Calu3 (cell line): ENCODE results near the gene OBSCN. TPM values are rescaled to one million over a fixed set of nuclear protein-coding genes. Genes with fewer than 3 reads are reported as not detected.

Source experiments
- BruUV-seq: library from RNA; stranded (reverse); fragments of 400-500 nt; replicated peaks from 2 replicates; lab custom pipeline; 2021; lab: Mats Ljungman, UMichigan
- CTCF ChIA-PET: fragments of 300-600 bp; sonication (Branson Sonifier 250); formaldehyde crosslinking; loops from one replicate; lab custom pipeline; 2022; ENCODE audit warnings: antibody characterized with exemption; lab: Charles Lee
- DNase-seq: peaks from one replicate; pipeline ENCODE4 v3.0.0; 2022
- H3K27ac Mint-ChIP-seq: one replicate; pipeline ENCODE4 v1.8.0; 2022; ENCODE audit warnings: mixed read lengths; ENCODE audit not compliant: unreplicated experiment
- H3K27me3 Mint-ChIP-seq: one replicate; pipeline ENCODE4 v1.8.0; 2022; ENCODE audit warnings: mixed read lengths; ENCODE audit not compliant: unreplicated experiment
- H3K36me3 Mint-ChIP-seq: one replicate; pipeline ENCODE4 v1.8.0; 2022; ENCODE audit warnings: mild to moderate bottlenecking, moderate library complexity, mixed read lengths; ENCODE audit not compliant: insufficient read depth, unreplicated experiment
- H3K4me1 Mint-ChIP-seq: one replicate; pipeline ENCODE4 v1.8.0; 2022; ENCODE audit warnings: mild to moderate bottlenecking, low read depth, mixed read lengths; ENCODE audit not compliant: unreplicated experiment
- H3K4me3 Mint-ChIP-seq: one replicate; pipeline ENCODE4 v1.8.0; 2022; ENCODE audit warnings: mild to moderate bottlenecking, low read depth, moderate library complexity, mixed read lengths; ENCODE audit not compliant: unreplicated experiment
- H3K9me3 Mint-ChIP-seq: one replicate; pipeline ENCODE4 v1.8.0; 2022; ENCODE audit warnings: low read depth, mixed read lengths; ENCODE audit not compliant: unreplicated experiment
- intact Hi-C: fragments of 100-400 bp; cut with micrococcal nuclease; formaldehyde crosslinking; loops from one replicate; pipeline ENCODE4 v1.10.0; 2022; ENCODE audit not compliant: unreplicated experiment
- total RNA-seq: library from RNA; stranded (reverse); gene quantifications from 2 replicates; pipeline ENCODE4 v1.2.3, GENCODE V29; 2022
- TF ChIP-seq, protein P1 (sequence below): fragments of 200-600 bp; IDR thresholded peaks from one replicate; pipeline ENCODE4 v1.8.0; 2022; ENCODE audit warnings: antibody characterized with exemption; ENCODE audit not compliant: unreplicated experiment

Gene OBSCN
- total RNA-seq, 1 experiment from 2014 or later: 19.5 TPM

DNA sequence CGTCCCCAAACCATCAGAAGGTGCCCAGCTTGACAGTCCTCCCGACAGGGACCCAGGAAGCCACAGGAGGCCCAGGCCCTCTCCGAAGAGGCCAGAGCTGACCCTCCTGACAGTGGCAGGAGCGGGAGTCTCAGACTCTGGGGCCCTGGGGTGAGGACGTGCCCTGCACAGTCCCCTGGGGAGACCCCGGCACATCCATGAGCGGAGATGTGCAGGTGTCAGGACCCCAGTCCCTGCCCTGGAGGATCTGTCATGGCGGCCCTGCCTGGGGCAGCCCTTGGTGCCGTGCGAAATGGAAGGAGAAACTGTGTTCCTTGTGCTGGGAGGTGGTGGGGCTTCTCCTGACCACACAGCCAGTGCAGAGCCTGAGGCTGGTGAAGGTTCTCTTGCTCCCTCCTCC, 55.8 kb downstream of the OBSCN start:
- intact Hi-C loops: no loop called here
- DNase-seq: no peak
- no peaks in the 10 kb centered on the region for H3K36me3 Mint-ChIP-seq
- H3K4me1 Mint-ChIP-seq: no peaks in the 10 kb centered on the region
- H3K27me3 Mint-ChIP-seq: no peaks in the 10 kb centered on the region
- TF ChIP-seq, protein P1, sequence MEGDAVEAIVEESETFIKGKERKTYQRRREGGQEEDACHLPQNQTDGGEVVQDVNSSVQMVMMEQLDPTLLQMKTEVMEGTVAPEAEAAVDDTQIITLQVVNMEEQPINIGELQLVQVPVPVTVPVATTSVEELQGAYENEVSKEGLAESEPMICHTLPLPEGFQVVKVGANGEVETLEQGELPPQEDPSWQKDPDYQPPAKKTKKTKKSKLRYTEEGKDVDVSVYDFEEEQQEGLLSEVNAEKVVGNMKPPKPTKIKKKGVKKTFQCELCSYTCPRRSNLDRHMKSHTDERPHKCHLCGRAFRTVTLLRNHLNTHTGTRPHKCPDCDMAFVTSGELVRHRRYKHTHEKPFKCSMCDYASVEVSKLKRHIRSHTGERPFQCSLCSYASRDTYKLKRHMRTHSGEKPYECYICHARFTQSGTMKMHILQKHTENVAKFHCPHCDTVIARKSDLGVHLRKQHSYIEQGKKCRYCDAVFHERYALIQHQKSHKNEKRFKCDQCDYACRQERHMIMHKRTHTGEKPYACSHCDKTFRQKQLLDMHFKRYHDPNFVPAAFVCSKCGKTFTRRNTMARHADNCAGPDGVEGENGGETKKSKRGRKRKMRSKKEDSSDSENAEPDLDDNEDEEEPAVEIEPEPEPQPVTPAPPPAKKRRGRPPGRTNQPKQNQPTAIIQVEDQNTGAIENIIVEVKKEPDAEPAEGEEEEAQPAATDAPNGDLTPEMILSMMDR: no peak
- no peak overlapping the region for H3K27ac Mint-ChIP-seq
- BruUV-seq: no TSS peak
- no peak overlapping the region for H3K4me3 Mint-ChIP-seq
- peaks cover 2% of the 10 kb centered on the region for H3K9me3 Mint-ChIP-seq
- CTCF ChIA-PET: interaction anchor here (0.7 kb wide), 2 partner anchors 234 to 343 kb away, joined by 3 to 4 read pairs; no protein-coding TSS in a partner anchor

DNA sequence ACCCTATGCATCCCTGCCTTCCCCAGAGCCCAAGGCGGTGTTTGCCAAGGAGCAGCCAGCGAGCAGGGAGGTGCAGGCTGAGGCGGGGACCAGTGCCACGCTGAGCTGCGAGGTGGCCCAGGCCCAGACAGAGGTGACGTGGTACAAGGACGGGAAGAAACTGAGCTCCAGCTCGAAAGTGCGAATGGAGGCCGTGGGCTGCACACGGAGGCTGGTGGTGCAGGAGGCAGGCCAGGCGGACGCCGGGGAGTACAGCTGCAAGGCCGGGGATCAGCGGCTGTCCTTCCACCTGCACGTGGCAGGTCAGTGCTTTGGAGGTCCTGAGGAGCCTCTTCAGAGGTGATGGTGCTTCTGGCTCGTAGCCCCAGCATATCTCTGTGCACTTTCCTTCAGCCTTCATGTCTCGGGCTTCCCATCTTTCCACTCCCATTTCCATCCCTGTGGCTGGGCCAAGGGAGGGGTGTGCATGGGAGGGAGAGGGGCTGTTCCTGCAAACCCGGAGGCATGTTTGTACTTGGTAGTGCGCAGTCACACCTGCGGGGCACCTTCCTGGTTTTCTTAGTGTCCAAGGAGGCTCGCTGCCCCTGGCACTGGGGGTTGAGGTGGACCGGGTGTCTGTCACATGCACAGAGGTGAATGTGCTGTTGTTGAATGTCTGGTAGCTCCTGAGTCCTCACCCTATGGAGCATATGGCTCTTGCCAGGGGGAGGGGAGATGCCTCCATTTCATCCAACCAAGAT, 56.4 kb downstream of the OBSCN start:
- H3K4me3 Mint-ChIP-seq: no peak overlapping the region
- DNase-seq: no peak
- intact Hi-C loops: no loop called here
- H3K9me3 Mint-ChIP-seq: peaks cover 2% of the 10 kb centered on the region
- no TSS peak for BruUV-seq
- H3K27ac Mint-ChIP-seq: no peak overlapping the region
- H3K27me3 Mint-ChIP-seq: no peaks in the 10 kb centered on the region
- TF ChIP-seq, protein P1: no peak
- H3K36me3 Mint-ChIP-seq: no peaks in the 10 kb centered on the region
- CTCF ChIA-PET: interaction anchor here (0.7 kb wide), 1 partner anchor 233 kb away, joined by 3 read pairs; no protein-coding TSS in a partner anchor
- no peaks in the 10 kb centered on the region for H3K4me1 Mint-ChIP-seq

DNA sequence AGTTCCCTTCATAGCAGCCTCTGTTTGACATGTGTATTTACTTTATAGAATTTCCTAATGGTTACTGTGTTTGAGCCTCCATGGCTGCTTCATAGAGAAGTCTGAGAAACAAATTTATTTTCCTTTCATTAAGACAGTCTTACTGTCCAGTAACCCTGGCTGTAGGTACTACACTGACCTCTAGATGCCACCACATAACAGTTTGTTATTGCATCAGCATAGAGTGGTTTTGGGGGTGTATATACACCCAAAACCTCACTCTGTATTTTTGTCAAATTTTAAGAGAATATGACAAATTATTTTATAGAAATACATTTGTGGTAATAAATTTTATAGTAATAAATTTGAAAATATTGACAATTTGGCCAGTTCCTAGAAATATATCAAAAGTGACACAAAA, 57.3 kb downstream of the OBSCN start:
- no peak overlapping the region for H3K27ac Mint-ChIP-seq
- intact Hi-C loops: no loop called here
- CTCF ChIA-PET: no interaction called here
- no peak for DNase-seq
- no peaks in the 10 kb centered on the region for H3K4me1 Mint-ChIP-seq
- TF ChIP-seq, protein P1: no peak
- no peak overlapping the region for H3K4me3 Mint-ChIP-seq
- peaks cover 2% of the 10 kb centered on the region for H3K9me3 Mint-ChIP-seq
- no TSS peak for BruUV-seq
- no peaks in the 10 kb centered on the region for H3K27me3 Mint-ChIP-seq
- no peaks in the 10 kb centered on the region for H3K36me3 Mint-ChIP-seq

DNA sequence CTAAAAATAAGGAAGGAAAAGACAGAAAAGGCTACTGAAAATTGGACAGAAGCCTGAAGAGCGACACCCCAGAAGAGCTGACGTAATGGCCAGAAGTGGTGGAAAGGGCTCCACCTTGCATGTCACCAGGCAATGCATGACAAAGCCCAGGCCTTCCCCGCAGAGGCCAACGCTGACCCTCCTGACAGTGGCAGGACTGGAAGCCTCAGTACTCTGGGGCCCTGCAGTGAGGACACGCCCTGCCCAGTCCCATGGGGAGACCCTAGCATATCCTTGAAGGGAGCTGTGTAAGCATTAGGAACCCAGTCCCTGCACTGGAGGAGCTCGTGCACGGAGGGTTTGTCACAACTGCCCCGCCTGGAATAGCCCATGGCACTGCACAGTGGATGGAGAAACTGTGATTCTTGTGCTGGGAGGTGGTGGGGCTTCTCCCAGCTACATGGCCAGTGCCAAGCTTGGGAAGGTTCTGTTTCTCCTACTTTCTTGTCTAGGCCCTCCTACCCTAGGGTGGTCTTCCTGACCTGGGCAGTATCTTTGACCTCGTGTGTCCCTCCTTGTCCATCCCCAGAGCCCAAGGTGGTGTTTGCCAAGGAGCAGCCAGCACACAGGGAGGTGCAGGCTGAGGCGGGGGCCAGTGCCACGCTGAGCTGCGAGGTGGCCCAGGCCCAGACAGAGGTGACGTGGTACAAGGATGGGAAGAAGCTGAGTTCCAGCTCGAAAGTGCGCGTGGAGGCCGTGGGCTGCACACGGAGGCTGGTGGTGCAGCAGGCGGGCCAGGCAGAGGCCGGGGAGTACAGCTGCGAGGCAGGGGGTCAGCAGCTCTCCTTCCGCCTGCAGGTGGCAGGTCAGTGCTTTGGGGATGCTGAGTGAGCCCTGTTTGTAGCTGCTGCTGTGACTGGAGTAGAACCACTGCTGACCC, 60.4 kb downstream of the OBSCN start:
- no peaks in the 10 kb centered on the region for H3K4me1 Mint-ChIP-seq
- no peaks in the 10 kb centered on the region for H3K36me3 Mint-ChIP-seq
- H3K4me3 Mint-ChIP-seq: no peak overlapping the region
- TF ChIP-seq, protein P1: no peak
- no peak for DNase-seq
- CTCF ChIA-PET: interaction anchor here (0.8 kb wide), 1 partner anchor 13 kb away, joined by 3 read pairs; no protein-coding TSS in a partner anchor
- no peak overlapping the region for H3K27ac Mint-ChIP-seq
- no TSS peak for BruUV-seq
- no peaks in the 10 kb centered on the region for H3K9me3 Mint-ChIP-seq
- intact Hi-C loops: no loop called here
- no peaks in the 10 kb centered on the region for H3K27me3 Mint-ChIP-seq
